ENCODE measurements around the gene SCUBE1.

Gene SCUBE1

GRCh38 chr22:43298062-43298801 is 44.9 kb downstream of the SCUBE1 start:
- Histone ChIP-seq H3K23ac (ENCODE audit: low read length) (no peak overlapping the region), H2BK12ac (ENCODE audit: low read length) (no peak overlapping the region), H3K79me2 (ENCODE audit: control insufficient read depth, insufficient read depth, low read length, poor library complexity) (no peaks in the 10 kb centered on the region), H3K9ac (ENCODE audit: low read length) (no peak overlapping the region), H3K9me3 (ENCODE audit: insufficient read depth, low read depth, low read length) (no peaks in the 10 kb centered on the region), H3K18ac (ENCODE audit: low read length) (no peak overlapping the region), H4K91ac (ENCODE audit: low read depth, low read length) (no peak overlapping the region), H3K36me3 (ENCODE audit: control insufficient read depth in 1 of 2, insufficient read depth in 2 of 2, low read length in 2 of 2) (no peaks in the 10 kb centered on the region), H3K27ac (ENCODE audit: low read depth, low read length) (no peak overlapping the region), H2AFZ (ENCODE audit: insufficient read depth, low read length, poor library complexity) (no peak overlapping the region), H4K12ac (ENCODE audit: low read depth, low read length) (no peak overlapping the region), H4K8ac (ENCODE audit: low read depth, low read length) (no peak overlapping the region), H2BK5ac (ENCODE audit: low read depth, low read length, poor library complexity) (no peak overlapping the region), H3K4me1 (ENCODE audit: control insufficient read depth in 1 of 2, insufficient read depth in 2 of 2, low read length in 2 of 2) (peaks cover 0 to 6% of the 10 kb centered on the region in 2 experiments), H3K79me1 (ENCODE audit: low read length) (no peaks in the 10 kb centered on the region), H3K27me3 (ENCODE audit: insufficient read depth, low read length) (no peaks in the 10 kb centered on the region), H3K4ac (ENCODE audit: low read depth, low read length) (no peak overlapping the region), H2BK120ac (ENCODE audit: insufficient read depth, low read length, poor library complexity) (no peak overlapping the region), H2AK5ac (ENCODE audit: low read length) (no peak overlapping the region), H3K4me3 (ENCODE audit: low read depth, low read length) (no peak overlapping the region), H3K4me2 (ENCODE audit: low read length) (no peak overlapping the region), H3K14ac (ENCODE audit: low read length) (no peak overlapping the region)
- no CpG with 5 or more reads among the region's 18 CpGs for WGBS (ENCODE audit: extremely low coverage, insufficient coverage, insufficient read length)
- DNase-seq = no peak

- no peaks in the 10 kb centered on the region for H3K36me3 ChIP-seq (ENCODE audit: control insufficient read depth in 1 of 2, insufficient read depth in 2 of 2, low read length in 2 of 2)
- no peak overlapping the region for H3K18ac ChIP-seq (ENCODE audit: low read length)
- no peak overlapping the region for H4K12ac ChIP-seq (ENCODE audit: low read depth, low read length)
- peaks cover 0 to 6% of the 10 kb centered on the region in 2 experiments for H3K4me1 ChIP-seq (ENCODE audit: control insufficient read depth in 1 of 2, insufficient read depth in 2 of 2, low read length in 2 of 2)
- H3K14ac ChIP-seq (ENCODE audit: low read length) = no peak overlapping the region
- no peaks in the 10 kb centered on the region for H3K9me3 ChIP-seq (ENCODE audit: insufficient read depth, low read depth, low read length)
- H3K27me3 ChIP-seq (ENCODE audit: insufficient read depth, low read length) = no peaks in the 10 kb centered on the region
- H2BK120ac ChIP-seq (ENCODE audit: insufficient read depth, low read length, poor library complexity) = no peak overlapping the region
- no CpG with 5 or more reads among the region's 18 CpGs for WGBS (ENCODE audit: extremely low coverage, insufficient coverage, insufficient read length)
- no peak overlapping the region for H3K9ac ChIP-seq (ENCODE audit: low read length)
- DNase-seq = no peak
- no peak overlapping the region for H4K91ac ChIP-seq (ENCODE audit: low read depth, low read length)
- H3K79me1 ChIP-seq (ENCODE audit: low read length) = no peaks in the 10 kb centered on the region
- H3K27ac ChIP-seq (ENCODE audit: low read depth, low read length) = no peak overlapping the region
- no peak overlapping the region for H3K23ac ChIP-seq (ENCODE audit: low read length)
- H4K8ac ChIP-seq (ENCODE audit: low read depth, low read length) = no peak overlapping the region
- H3K4ac ChIP-seq (ENCODE audit: low read depth, low read length) = no peak overlapping the region
- no peak overlapping the region for H3K4me3 ChIP-seq (ENCODE audit: low read depth, low read length)
- no peak overlapping the region for H3K4me2 ChIP-seq (ENCODE audit: low read length)
- no peak overlapping the region for H2AK5ac ChIP-seq (ENCODE audit: low read length)
- no peak overlapping the region for H2BK12ac ChIP-seq (ENCODE audit: low read length)
- no peak overlapping the region for H2BK5ac ChIP-seq (ENCODE audit: low read depth, low read length, poor library complexity)
- H2AFZ ChIP-seq (ENCODE audit: insufficient read depth, low read length, poor library complexity) = no peak overlapping the region
- no peaks in the 10 kb centered on the region for H3K79me2 ChIP-seq (ENCODE audit: control insufficient read depth, insufficient read depth, low read length, poor library complexity)
Observed at GRCh38 chr22:43297270-43298061, 45.7 kb downstream of the SCUBE1 start.

GRCh38 chr22:43296276-43296902 is 46.8 kb downstream of the SCUBE1 start:
- no CpG with 5 or more reads among the region's 16 CpGs for WGBS (ENCODE audit: extremely low coverage, insufficient coverage, insufficient read length)
- Histone ChIP-seq H3K9ac (ENCODE audit: low read length) (no peak overlapping the region), H3K79me1 (ENCODE audit: low read length) (no peaks in the 10 kb centered on the region), H3K14ac (ENCODE audit: low read length) (no peak overlapping the region), H3K4ac (ENCODE audit: low read depth, low read length) (no peak overlapping the region), H3K23ac (ENCODE audit: low read length) (no peak overlapping the region), H4K12ac (ENCODE audit: low read depth, low read length) (no peak overlapping the region), H3K4me2 (ENCODE audit: low read length) (no peak overlapping the region), H2BK12ac (ENCODE audit: low read length) (no peak overlapping the region), H4K91ac (ENCODE audit: low read depth, low read length) (no peak overlapping the region), H3K27ac (ENCODE audit: low read depth, low read length) (no peak overlapping the region), H3K18ac (ENCODE audit: low read length) (no peak overlapping the region), H2BK120ac (ENCODE audit: insufficient read depth, low read length, poor library complexity) (no peak overlapping the region), H3K4me3 (ENCODE audit: low read depth, low read length) (no peak overlapping the region), H3K27me3 (ENCODE audit: insufficient read depth, low read length) (no peaks in the 10 kb centered on the region), H3K9me3 (ENCODE audit: insufficient read depth, low read depth, low read length) (no peaks in the 10 kb centered on the region), H2AK5ac (ENCODE audit: low read length) (no peak overlapping the region), H4K8ac (ENCODE audit: low read depth, low read length) (no peak overlapping the region), H3K4me1 (ENCODE audit: control insufficient read depth in 1 of 2, insufficient read depth in 2 of 2, low read length in 2 of 2) (peaks cover 0 to 6% of the 10 kb centered on the region in 2 experiments), H2AFZ (ENCODE audit: insufficient read depth, low read length, poor library complexity) (no peak overlapping the region), H2BK5ac (ENCODE audit: low read depth, low read length, poor library complexity) (no peak overlapping the region), H3K79me2 (ENCODE audit: control insufficient read depth, insufficient read depth, low read length, poor library complexity) (no peaks in the 10 kb centered on the region), H3K36me3 (ENCODE audit: control insufficient read depth in 1 of 2, insufficient read depth in 2 of 2, low read length in 2 of 2) (no peaks in the 10 kb centered on the region)
- no peak for DNase-seq

GRCh38 chr22:43295660-43296059 is 47.5 kb downstream of the SCUBE1 start:
- H3K4me2 ChIP-seq (ENCODE audit: low read length) = no peak overlapping the region
- H2BK5ac ChIP-seq (ENCODE audit: low read depth, low read length, poor library complexity) = no peak overlapping the region
- no peak overlapping the region for H2BK12ac ChIP-seq (ENCODE audit: low read length)
- H2AK5ac ChIP-seq (ENCODE audit: low read length) = no peak overlapping the region
- H4K8ac ChIP-seq (ENCODE audit: low read depth, low read length) = no peak overlapping the region
- H2AFZ ChIP-seq (ENCODE audit: insufficient read depth, low read length, poor library complexity) = no peak overlapping the region
- no peak overlapping the region for H3K23ac ChIP-seq (ENCODE audit: low read length)
- no peaks in the 10 kb centered on the region for H3K36me3 ChIP-seq (ENCODE audit: control insufficient read depth in 1 of 2, insufficient read depth in 2 of 2, low read length in 2 of 2)
- H3K18ac ChIP-seq (ENCODE audit: low read length) = no peak overlapping the region
- H3K79me1 ChIP-seq (ENCODE audit: low read length) = no peaks in the 10 kb centered on the region
- no peaks in the 10 kb centered on the region for H3K9me3 ChIP-seq (ENCODE audit: insufficient read depth, low read depth, low read length)
- peaks cover 0 to 6% of the 10 kb centered on the region in 2 experiments for H3K4me1 ChIP-seq (ENCODE audit: control insufficient read depth in 1 of 2, insufficient read depth in 2 of 2, low read length in 2 of 2)
- no peak overlapping the region for H3K27ac ChIP-seq (ENCODE audit: low read depth, low read length)
- no peak overlapping the region for H2BK120ac ChIP-seq (ENCODE audit: insufficient read depth, low read length, poor library complexity)
- no peak overlapping the region for H3K4me3 ChIP-seq (ENCODE audit: low read depth, low read length)
- H3K9ac ChIP-seq (ENCODE audit: low read length) = no peak overlapping the region
- no peak overlapping the region for H4K91ac ChIP-seq (ENCODE audit: low read depth, low read length)
- no peak overlapping the region for H4K12ac ChIP-seq (ENCODE audit: low read depth, low read length)
- no peak overlapping the region for H3K4ac ChIP-seq (ENCODE audit: low read depth, low read length)
- H3K14ac ChIP-seq (ENCODE audit: low read length) = no peak overlapping the region
- H3K27me3 ChIP-seq (ENCODE audit: insufficient read depth, low read length) = no peaks in the 10 kb centered on the region
- H3K79me2 ChIP-seq (ENCODE audit: control insufficient read depth, insufficient read depth, low read length, poor library complexity) = no peaks in the 10 kb centered on the region
- DNase-seq = no peak
- no CpG with 5 or more reads among the region's 6 CpGs for WGBS (ENCODE audit: extremely low coverage, insufficient coverage, insufficient read length)
